HG02870 (cell line): ENCODE measurements around the gene TAB2.
A peak's percentile ranks its signal among the peaks of the same experiment; 100 is the strongest.

ENCODE experiments used
- ATAC-seq: cut with Tn5 transposase; IDR thresholded peaks from one replicate; pipeline ENCODE4 v1.9.1; 2021; ENCODE audit warnings: mild to moderate bottlenecking, moderate library complexity; ENCODE audit not compliant: unreplicated experiment

TAB2 gene

GRCh38 chr6:149409617-149410016 lies 92.1 kb downstream of the TAB2 start:
- no peak for ATAC-seq

DNA sequence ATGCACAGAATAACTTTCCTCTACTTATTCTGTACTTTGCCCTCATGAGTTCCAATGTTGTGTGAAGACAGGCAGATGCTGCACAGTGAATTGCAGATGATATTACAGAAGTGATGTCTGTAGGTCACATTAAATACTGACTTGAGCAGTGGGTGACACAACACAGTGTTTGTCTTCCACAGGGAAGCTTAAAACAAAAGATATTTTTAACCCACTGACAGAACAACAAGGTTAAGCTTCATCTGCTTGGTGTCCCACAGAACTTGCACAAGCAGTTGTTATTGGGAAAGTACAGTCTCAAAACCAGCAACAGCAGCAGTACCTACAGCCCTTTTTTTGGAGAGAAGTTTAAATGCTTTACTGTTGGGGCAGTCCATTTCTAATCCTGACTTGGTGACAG lies 93.0 kb downstream of the TAB2 start:
- ATAC-seq: no peak

DNA sequence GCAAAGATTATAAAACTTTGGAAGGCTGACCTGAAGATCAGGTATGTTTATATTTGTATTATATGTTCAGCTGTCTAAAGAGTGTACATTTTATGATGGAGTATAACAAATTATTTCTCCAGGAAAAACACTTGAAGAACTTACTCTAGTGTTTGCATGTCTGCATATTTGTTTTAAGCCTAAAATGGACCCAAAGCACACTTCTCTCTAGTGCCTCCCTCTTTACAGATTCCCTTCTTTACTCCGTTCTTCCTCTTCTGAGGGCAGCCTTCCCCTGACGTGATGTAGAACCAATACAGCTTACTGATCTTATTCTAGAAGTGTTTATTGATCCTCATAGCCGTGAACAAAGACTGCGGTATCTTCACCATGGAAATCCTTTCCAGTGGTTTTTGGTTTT lies 96.5 kb downstream of the TAB2 start:
- ATAC-seq: no peak

- ATAC-seq: no peak
These were observed 97.3 kb downstream of the TAB2 start for GRCh38 chr6:149414821-149415220.

DNA sequence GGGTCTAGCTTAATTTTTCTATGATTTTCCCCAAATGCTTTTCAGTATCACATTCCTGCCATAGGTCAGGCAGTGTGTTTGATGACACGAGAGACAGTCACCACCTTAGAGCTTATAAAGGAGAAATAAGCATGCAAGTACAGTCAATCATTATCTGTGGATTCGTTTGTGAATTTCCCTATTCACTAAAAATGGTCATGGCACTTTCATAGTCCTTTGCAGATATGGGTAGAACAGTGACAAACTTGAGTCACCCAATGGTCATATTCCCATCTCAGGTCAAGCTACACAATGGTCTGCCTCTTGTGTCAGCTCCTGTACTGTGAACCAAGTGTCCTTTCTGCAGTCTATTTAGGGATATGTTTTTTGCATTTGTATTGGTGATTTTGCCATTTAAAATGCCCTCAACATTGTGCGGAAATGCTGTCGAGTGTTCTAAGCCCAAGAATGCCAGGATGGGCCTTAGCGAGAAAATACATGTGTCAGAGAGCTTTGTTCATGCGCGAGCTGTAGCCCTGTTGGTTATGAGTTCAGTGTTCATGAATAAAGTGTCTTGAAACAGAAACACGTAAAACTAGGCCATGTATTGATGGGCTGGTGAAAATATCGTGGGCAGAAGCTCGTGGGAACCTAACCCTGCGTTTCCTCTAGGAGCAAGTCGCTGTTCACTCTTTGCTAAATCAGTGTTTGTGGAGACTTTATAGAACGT lies 102.3 kb downstream of the TAB2 start:
- no peak for ATAC-seq

GRCh38 chr6:149421132-149421531 lies 103.6 kb downstream of the TAB2 start:
- no peak for ATAC-seq

DNA sequence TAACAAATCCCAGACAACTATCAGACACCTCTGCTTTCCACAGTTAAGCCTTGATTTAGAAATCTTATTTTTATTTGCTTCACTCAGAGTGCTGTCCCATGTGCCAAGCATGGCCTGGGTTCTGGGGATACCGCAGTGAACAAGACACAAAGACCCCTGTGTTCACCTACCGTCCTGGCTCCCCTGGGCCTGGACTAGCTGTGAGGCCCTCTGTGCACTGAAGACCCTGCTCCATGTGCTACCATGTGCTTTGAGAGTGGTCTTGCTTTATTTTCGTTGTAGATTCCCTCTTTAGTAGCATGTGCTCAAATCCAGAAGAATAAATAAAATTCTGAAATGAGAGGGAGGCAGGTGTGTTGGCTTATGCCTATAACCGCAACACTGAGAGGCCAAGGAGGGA lies 105.1 kb downstream of the TAB2 start:
- ATAC-seq: no peak

- ATAC-seq: no peak
These were observed 106.5 kb downstream of the TAB2 start for GRCh38 chr6:149423964-149424440.

DNA sequence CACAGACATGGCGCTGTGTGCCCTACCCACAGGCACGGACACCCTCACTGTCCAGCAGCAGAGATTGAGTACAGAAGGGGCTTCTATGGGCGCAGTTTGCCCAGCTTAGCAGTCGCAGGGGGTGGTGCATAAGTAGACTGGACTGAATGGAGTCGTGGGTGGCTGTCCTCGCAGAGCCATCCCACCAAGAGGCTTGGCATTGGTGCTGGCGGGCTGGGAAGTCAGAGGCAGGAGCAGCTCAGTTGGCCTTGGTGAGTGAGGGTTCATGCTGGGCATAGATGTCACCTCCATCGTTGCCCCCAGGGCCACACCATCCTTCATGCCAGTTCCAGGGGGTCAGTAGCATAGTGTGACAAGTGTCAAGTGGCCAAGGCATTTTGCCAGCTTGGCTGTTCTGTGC lies 107.7 kb downstream of the TAB2 start:
- ATAC-seq: no peak

DNA sequence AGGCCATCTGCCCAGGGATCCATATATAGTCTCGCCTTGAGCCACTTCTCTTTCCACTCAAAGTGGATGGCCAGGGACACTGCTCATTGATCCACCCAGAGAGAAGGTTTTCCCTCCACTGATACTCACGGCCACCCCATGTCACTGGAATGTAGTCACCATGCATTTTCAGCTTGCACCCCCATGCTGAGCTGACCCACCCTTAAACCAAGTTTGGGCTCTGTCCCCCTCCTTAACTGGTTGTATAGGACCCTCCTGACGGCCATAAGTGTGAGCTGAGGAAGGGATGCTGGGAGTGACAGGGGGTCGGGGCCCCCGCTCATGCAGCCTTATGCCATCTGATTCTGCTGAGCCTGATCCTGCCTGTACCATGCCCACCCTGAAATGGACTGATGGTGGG lies 108.2 kb downstream of the TAB2 start:
- ATAC-seq: no peak

- ATAC-seq: no peak
These were observed 111.1 kb downstream of the TAB2 start for GRCh38 chr6:149428606-149429005.

DNA sequence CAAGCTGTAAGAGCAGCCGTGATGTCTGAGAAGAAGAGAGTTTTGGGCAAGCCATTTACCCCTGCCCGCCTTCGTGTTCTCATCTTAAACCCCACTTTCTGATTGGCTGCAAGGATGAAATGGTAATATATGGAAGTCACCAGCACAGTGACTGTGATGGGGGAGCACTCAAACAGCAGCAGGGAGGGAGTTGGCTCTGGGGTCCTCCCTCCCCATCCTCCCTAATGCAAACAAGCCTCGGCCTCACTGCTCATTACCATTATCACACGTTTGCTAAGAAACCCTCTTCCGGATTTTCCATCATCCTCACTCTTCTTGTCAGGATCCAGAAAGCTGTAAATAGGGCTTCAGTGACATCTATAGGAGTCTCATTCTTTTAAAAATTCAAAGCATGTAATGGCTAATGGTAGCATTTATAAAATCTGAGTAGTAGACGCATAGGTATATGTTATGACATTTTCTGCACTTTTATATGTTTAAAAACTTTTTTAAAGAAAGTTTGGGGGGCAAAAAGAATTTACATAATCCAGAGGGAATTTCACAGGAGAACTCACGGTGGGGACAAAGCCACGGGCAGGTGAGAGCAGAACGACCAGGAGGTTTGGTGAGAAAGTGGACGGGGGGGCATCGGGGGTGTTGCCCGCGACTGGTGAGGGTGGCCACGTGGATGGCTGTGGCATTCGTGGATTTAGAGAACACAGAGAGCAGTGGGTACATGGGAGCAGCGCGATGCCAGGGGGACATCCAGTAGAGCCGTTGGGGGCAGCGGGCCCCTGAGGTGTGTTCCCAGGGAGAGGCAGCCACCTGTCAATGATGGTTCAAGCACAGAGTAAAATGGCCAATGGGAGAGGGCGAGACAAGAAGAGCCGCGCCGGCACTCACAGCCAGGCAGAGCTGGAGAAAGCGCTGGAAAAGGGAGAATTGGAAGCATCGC lies 112.2 kb downstream of the TAB2 start:
- no peak for ATAC-seq

DNA sequence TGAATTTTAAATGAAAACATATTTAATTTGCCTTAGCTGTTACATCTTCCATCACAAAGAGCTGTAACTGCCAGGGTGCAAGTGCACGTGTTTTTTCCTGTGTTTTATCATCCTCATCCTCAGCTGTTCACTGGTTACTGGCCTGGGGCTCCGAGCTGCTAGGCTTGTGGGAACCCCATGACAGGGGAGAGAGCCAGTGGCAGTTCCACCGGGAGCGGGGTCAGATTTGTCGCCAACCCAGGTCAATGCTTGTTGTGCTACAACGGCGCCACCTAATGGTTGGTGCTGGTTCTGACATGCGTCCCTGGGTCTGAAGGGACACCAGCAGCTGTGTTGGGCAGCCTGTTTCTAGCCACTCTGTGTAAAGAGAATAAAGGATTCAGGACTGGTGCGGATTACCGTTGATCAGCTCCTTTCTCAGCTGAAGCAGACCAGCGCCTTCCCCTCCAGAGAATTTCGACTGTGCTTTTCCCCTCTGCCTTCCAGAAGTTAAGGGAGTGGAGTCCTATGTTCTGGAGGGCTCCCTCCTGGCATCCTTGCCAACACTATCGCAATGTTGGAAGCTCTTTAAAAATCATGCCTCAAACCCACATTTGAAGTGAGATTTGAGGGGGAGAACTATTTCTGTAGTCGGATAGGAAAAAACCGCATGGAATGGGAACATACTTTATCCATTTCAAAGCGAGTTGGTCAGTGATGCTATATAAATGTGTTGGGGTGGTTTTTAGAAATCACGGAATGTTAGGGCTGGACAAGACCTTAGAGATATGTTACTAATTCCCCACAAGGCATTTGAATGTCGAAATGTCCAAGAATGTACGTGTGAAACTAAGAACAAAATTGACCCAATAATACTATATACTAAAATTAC lies 114.6 kb downstream of the TAB2 start:
- peak; percentile 86 for ATAC-seq

- ATAC-seq: no peak
These were observed 115.9 kb downstream of the TAB2 start for GRCh38 chr6:149433405-149433804.

GRCh38 chr6:149433881-149434280 lies 116.4 kb downstream of the TAB2 start:
- ATAC-seq: no peak

DNA sequence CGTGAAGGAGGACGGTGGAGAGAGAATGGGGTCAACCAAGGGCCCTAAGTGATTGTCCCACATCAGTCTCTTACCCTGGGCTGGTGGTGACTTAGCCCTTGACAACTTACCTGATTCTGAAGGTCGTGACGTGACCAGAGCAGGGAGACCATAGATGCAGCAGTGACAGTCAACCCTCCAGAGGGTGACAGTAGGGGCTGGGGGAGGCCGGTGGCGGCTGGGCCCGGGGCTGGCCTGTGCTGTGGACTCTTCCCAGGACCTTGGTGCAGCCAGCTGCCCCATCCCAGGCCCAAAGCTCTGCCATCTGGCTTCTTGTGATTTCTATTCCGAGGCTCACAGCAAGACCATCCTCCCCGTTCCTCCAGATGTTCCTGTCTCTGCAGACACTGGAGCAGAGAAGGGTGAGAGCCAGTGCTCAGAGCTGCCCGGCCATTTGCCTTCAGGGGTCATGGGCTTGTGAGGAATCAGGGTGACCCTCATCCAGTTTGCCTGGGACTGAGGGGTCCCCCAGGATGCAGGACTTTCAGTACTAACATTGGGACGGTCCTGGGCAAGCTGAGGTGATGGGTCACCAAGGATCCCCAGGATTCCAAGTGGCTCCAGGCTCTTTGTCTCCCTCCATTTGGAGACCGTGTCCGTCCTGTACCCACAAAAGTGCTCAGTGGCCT lies 118.5 kb downstream of the TAB2 start:
- no peak for ATAC-seq

- ATAC-seq: no peak
These were observed 119.1 kb downstream of the TAB2 start for GRCh38 chr6:149436647-149437046.

DNA sequence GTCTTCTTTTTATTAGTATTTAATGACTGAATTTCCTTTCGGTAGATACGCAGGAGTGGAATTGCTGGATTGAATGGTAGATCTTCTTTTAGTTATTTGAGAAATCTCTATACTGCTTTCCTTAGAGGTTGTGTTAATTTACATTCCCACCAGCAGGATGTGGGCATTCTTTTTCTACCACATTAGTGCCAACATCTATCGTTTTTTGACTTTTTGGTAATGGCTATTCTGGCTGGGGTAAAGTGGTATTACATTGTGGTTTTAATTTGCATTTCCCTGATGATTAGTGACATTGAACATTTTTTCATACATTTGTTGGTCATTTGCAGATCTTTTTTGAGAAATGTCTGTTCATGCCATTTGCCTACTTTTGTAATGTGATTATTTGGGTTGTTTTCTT lies 119.7 kb downstream of the TAB2 start:
- ATAC-seq: no peak

DNA sequence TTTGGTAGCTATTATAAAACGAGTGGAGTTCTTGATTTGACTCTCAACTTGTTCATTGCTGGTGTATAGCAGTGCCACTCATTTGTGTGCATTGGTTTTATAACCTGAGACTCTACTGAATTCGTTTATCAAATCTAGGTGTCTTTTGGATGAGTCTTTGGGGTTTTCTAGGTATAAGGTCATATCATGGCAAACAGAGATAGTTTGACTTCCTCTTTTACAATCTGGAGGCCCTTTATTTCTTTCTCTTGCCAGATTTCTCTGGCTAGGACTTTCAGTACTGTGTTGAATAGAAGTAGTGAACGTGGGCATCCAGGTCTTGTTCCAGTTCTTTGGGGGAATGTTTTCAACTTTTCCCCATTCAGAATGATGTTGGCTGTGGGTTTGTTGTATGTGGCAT lies 121.3 kb downstream of the TAB2 start:
- ATAC-seq: peak; percentile 89

DNA sequence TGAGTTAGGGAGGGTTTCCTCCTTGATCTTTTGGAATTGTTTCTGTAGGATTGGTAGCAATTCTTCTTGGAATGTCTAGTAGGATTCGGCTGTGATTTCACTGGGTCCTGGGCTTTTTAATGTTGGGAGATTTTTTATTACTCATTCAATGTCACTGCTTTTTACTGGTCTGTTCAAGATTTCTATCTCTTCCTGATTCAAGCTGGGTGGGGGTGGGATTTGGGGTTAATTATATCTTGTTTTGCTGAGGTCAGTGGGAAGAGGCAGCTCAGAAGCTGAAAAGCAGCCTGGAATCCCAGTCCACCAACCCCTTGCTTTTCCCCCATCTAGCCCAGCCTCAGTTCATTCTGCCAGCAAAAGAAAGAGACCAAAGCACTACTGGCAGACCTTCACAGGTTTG lies 122.1 kb downstream of the TAB2 start:
- no peak for ATAC-seq
